Spleen (tissue), 11 donors: Measurements from ENCODE around the gene EHBP1. TPM values are rescaled to one million over a fixed set of nuclear protein-coding genes. Genes with fewer than 3 reads are reported as not detected.
A peak's percentile ranks its signal among the peaks of the same experiment; 100 is the strongest.

Experiments used
- DNase-seq: peaks from one replicate; pipeline ENCODE4 v3.0.0-alpha.2; 2020
- H3K27ac ChIP-seq, 8 donors: fragments of 200-600 bp; sonication (generic) in 7 of 8; 1 replicate in 4 of 8; 2 replicates in 4 of 8; pipeline versions ENCODE4 v1.5.0 to v1.8.0; 2016 to 2021; ENCODE audit warnings: inconsistent platforms in 4 of 8, mild to moderate bottlenecking in 4 of 8, moderate library complexity in 1 of 8
- H3K27me3 ChIP-seq, 7 donors: fragments of 200-600 bp; sonication (generic) in 6 of 7; replicated peaks in 1 of 7; 1 replicate in 4 of 7; 2 replicates in 3 of 7; pipeline versions ENCODE4 v1.5.0 to v1.8.0; 2016 to 2021; ENCODE audit warnings: inconsistent platforms in 3 of 7, mild to moderate bottlenecking in 1 of 7
- H3K36me3 ChIP-seq, 6 donors: fragments of 200-600 bp; sonication (generic) in 5 of 6; 1 replicate in 4 of 6; 2 replicates in 2 of 6; pipeline versions ENCODE4 v1.5.0 to v1.8.0; 2016 to 2021; ENCODE audit warnings: inconsistent platforms in 2 of 6
- H3K4me1 ChIP-seq, 6 donors: fragments of 200-600 bp; sonication (generic) in 5 of 6; 1 replicate in 3 of 6; 2 replicates in 3 of 6; pipeline versions ENCODE4 v1.5.0 to v1.8.0; 2016 to 2021; ENCODE audit warnings: inconsistent platforms in 3 of 6
- H3K4me3 ChIP-seq, 8 donors: fragments of 200-600 bp; sonication (generic) in 7 of 8; 1 replicate in 4 of 8; 2 replicates in 4 of 8; pipeline versions ENCODE4 v1.5.0 to v1.8.0; 2016 to 2021; ENCODE audit warnings: inconsistent platforms in 4 of 8, mild to moderate bottlenecking in 4 of 8, moderate library complexity in 2 of 8
- H3K9me3 ChIP-seq, 8 donors: fragments of 200-600 bp; sonication (generic) in 7 of 8; 1 replicate in 4 of 8; 2 replicates in 4 of 8; pipeline versions ENCODE4 v1.5.0 to v1.8.0; 2016 to 2021; ENCODE audit warnings: inconsistent platforms in 4 of 8
- POLR2A ChIP-seq, 3 donors: fragments of 450-650 bp; IDR thresholded peaks; one replicate each; pipeline ENCODE4 v1.5.1; 2017; ENCODE audit warnings: antibody characterized with exemption in 3 of 3, mild to moderate bottlenecking in 1 of 3
- POLR2AphosphoS5 ChIP-seq, 3 donors: sonication (generic); formaldehyde crosslinking; IDR thresholded peaks; one replicate each; pipeline ENCODE4 v1.5.1; 2017; ENCODE audit warnings: antibody characterized with exemption in 3 of 3
- WGBS, 5 donors: extraction: QIAGEN DNeasy Blood & Tissue Kit in 3 of 5; methylation state at CpG; one replicate each; pipeline versions ENCODE4 v1.1.5 to v1.1.7; 2013 to 2018; 5-methylcytosine and 5-hydroxymethylcytosine counted together
- intact Hi-C: fragments of 100-400 bp; cut with DNase I; formaldehyde crosslinking; loops from one replicate; pipeline ENCODE4 v1.15.0; 2023; ENCODE audit warnings: low total_unique reads
- polyA plus RNA-seq, 3 donors: library from polyadenylated mRNA; stranded (reverse); fragments of 200-250 nt; gene quantifications; one replicate each; pipeline ENCODE4 v1.2.1, GENCODE V29; 2013
- total RNA-seq, 7 donors: library from RNA; depleted of rRNA in 3 of 7; stranded (reverse); fragments of >200 nt in 3 of 7; fragmentation: NEBNext Ultra II Directional in 4 of 7; extraction: Animal tissue kit (Norgen Biotek cat#: 25700) in 4 of 7; gene quantifications; one replicate each; pipeline versions ENCODE4 v1.1.0 to v1.2.1, GENCODE V29; 2016 to 2021
- TF ChIP-seq, protein P1 (sequence below), 11 experiments: fragments of 200-600 bp in 7 of 11; fragments of 450-650 bp in 4 of 11; sonication (generic) in 4 of 11; IDR thresholded peaks in 8 of 11; conservative IDR thresholded peaks in 3 of 11; 1 replicate in 7 of 11; 2 replicates in 4 of 11; pipeline versions ENCODE4 v1.4.0 to v1.8.0; 2016 to 2021; ENCODE audit warnings: antibody characterized with exemption in 11 of 11, inconsistent platforms in 4 of 11, mild to moderate bottlenecking in 1 of 11
- donor health status: healthy with polysubstance abuse.
- donor health status: DM: no; HTN: no; CAD: no; lungs with moderate emphysema.
- donor health status: DM: no; HTN: no; CAD: no.
- donor health status: Bipolar disorder and iron deficiency.
- donor health status: healthy.
- donor health status: DM: no; HTN: no; CAD: no.
- donor health status: DM: yes; HTN: yes; CAD: no.

The EHBP1 gene
- total and polyA plus RNA-seq, 10 donors: 5.0 to 44.2 (median 31.7) TPM

DNA sequence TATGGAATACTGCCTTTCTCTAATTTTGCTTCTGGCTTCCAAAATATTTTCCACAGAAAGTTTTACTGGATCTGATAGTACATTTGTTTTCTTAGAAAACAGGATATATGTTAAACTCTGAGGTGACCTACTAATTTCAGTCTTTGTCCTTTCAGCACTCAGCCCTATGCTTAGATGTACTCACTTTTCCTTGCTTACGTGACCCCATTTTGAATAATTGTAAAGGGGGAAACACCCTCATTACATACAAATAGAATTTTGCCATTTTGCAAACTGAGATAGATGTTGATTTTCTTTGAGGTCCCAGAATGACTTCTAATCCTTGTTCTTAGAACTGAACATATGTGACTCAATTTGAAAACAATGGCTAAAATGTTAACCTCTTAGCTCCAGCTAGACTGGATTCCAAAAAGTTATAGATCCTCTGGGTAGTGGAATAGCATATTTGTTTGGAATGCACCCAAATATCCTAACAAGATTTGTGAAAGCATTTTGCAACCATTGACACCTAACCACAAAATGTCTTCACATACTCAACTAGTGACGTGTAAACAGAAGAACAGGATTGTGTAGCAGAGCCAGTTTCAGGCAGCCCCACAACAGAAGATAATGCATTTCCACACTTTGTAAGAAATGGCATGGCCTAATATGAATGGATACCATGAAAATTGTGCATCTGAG, 44.8 kb upstream of the EHBP1 start:
- H3K9me3 ChIP-seq: no peaks in the 10 kb centered on the region
- H3K4me3 ChIP-seq: peak overlapping the region in 2 of 8 donors; percentile 12 to 44
- no peak for DNase-seq
- no peaks in the 10 kb centered on the region for H3K36me3 ChIP-seq
- no peaks in the 10 kb centered on the region for H3K27me3 ChIP-seq
- peaks cover 0 to 53% (median 28%) of the 10 kb centered on the region in 6 donors for H3K4me1 ChIP-seq
- H3K27ac ChIP-seq: peak overlapping the region in 3 of 8 donors; percentile 3 to 22 (median 7)
- TF ChIP-seq POLR2AphosphoS5 (IDR thresholded peaks at IDR 0.05) (no peak), POLR2A (IDR thresholded peaks at IDR 0.05) (no peak)
- TF ChIP-seq, protein P1, sequence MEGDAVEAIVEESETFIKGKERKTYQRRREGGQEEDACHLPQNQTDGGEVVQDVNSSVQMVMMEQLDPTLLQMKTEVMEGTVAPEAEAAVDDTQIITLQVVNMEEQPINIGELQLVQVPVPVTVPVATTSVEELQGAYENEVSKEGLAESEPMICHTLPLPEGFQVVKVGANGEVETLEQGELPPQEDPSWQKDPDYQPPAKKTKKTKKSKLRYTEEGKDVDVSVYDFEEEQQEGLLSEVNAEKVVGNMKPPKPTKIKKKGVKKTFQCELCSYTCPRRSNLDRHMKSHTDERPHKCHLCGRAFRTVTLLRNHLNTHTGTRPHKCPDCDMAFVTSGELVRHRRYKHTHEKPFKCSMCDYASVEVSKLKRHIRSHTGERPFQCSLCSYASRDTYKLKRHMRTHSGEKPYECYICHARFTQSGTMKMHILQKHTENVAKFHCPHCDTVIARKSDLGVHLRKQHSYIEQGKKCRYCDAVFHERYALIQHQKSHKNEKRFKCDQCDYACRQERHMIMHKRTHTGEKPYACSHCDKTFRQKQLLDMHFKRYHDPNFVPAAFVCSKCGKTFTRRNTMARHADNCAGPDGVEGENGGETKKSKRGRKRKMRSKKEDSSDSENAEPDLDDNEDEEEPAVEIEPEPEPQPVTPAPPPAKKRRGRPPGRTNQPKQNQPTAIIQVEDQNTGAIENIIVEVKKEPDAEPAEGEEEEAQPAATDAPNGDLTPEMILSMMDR (IDR thresholded peaks at IDR 0.05 in 8 of 11, conservative IDR thresholded peaks at IDR 0.05 in 3 of 11): no peak
- 49 to 71% (median 57%) methylated on average over 2 of the region's 2 CpGs for WGBS, 5 donors
- intact Hi-C loops: no loop called here

DNA sequence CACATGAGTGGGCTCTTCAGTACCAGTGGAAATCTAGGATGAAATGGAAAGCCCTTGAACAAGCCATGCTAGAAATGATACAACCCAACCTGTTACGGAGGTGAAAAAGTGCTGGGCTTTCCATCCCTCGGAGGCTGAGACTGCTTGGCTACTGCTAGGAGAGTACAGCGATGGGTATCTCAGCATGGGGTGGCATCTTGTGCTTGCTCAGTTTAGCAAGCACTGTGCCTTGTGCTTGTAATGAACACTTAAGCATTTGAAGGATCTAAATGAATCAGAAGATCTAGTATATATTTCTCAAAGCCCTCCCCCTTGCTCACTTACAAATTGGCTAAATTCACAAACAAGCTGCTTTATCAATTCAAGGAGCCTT, 44.3 kb upstream of the EHBP1 start:
- Histone ChIP-seq H3K36me3 (no peaks in the 10 kb centered on the region), H3K9me3 (no peaks in the 10 kb centered on the region), H3K4me1 (peaks cover 0 to 53% (median 28%) of the 10 kb centered on the region in 6 donors), H3K4me3 (no peak overlapping the region), H3K27ac (no peak overlapping the region), H3K27me3 (no peaks in the 10 kb centered on the region)
- intact Hi-C loops: no loop called here
- WGBS, 5 donors: 88 to 99% (median 94%) methylated on average over 3 of the region's 3 CpGs
- TF ChIP-seq POLR2AphosphoS5 (IDR thresholded peaks at IDR 0.05): no peak
- TF ChIP-seq POLR2A (IDR thresholded peaks at IDR 0.05): no peak
- TF ChIP-seq, protein P1 (IDR thresholded peaks at IDR 0.05 in 8 of 11, conservative IDR thresholded peaks at IDR 0.05 in 3 of 11): no peak
- no peak for DNase-seq

DNA sequence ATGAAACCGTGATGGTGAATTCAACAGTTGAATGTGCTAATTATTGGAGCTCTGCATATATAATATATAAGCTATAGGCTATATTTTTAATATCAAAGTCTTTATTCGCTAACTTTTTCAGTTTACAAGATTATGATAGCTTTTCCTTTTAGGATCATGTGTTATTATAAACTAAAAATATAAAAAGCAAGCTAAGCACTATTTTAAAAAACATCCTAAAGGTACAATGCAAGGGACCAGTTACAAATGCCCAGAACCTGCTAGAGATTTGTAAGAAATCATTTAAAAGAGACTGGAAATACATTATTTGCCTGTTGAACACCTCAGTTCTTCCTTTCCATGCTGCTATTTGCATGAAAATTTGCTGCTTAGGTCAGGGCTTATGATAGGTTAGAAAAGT, 43.4 kb upstream of the EHBP1 start:
- DNase-seq: no peak
- H3K4me1 ChIP-seq: peaks cover 0 to 53% (median 28%) of the 10 kb centered on the region in 6 donors
- TF ChIP-seq POLR2A (IDR thresholded peaks at IDR 0.05) (no peak), POLR2AphosphoS5 (IDR thresholded peaks at IDR 0.05) (no peak)
- TF ChIP-seq, protein P1 (IDR thresholded peaks at IDR 0.05 in 8 of 11, conservative IDR thresholded peaks at IDR 0.05 in 3 of 11): no peak
- H3K9me3 ChIP-seq: no peaks in the 10 kb centered on the region
- WGBS, 5 donors: 81 to 93% (median 85%) methylated on average over 2 of the region's 2 CpGs
- peak overlapping the region in 2 of 8 donors; percentile 3 to 32 for H3K4me3 ChIP-seq
- no peaks in the 10 kb centered on the region for H3K36me3 ChIP-seq
- peak overlapping the region in 4 of 8 donors; percentile 25 to 54 (median 36) for H3K27ac ChIP-seq
- intact Hi-C loops: no loop called here
- H3K27me3 ChIP-seq: no peaks in the 10 kb centered on the region

DNA sequence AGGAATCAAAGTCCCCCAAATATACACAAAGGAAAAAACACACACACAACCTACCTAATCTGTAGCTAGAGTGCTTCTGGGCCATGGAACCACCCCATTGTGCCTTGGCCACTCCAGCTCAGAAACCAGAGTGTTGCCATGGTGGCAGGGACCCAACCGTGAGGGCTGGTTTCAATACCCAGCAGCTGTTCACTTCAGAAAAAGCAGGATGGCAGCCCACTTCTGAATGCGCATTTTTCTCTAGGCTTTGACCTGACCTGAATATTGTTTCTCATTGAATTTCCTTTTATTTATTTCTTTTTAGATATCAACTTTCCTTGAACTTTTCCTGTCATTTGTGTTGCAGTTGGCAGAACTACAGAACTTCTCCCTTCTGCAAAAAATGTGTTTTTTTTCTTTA, 43.0 kb upstream of the EHBP1 start:
- TF ChIP-seq POLR2A (IDR thresholded peaks at IDR 0.05) (no peak), POLR2AphosphoS5 (IDR thresholded peaks at IDR 0.05) (peak in 1 of 3 donors; percentile 25)
- TF ChIP-seq, protein P1 (IDR thresholded peaks at IDR 0.05 in 8 of 11, conservative IDR thresholded peaks at IDR 0.05 in 3 of 11): no peak
- Histone ChIP-seq H3K4me3 (peak overlapping the region in 2 of 8 donors; percentile 3 to 32), H3K27ac (peak overlapping the region in 4 of 8 donors; percentile 25 to 54 (median 36)), H3K4me1 (peaks cover 0 to 53% (median 28%) of the 10 kb centered on the region in 6 donors), H3K27me3 (no peaks in the 10 kb centered on the region), H3K9me3 (no peaks in the 10 kb centered on the region), H3K36me3 (no peaks in the 10 kb centered on the region)
- intact Hi-C loops: no loop called here
- DNase-seq: no peak
- WGBS, 5 donors: 43 to 88% (median 70%) methylated on average over 2 of the region's 2 CpGs
